ENCODE measurements around the gene LYZL2.

DNA sequence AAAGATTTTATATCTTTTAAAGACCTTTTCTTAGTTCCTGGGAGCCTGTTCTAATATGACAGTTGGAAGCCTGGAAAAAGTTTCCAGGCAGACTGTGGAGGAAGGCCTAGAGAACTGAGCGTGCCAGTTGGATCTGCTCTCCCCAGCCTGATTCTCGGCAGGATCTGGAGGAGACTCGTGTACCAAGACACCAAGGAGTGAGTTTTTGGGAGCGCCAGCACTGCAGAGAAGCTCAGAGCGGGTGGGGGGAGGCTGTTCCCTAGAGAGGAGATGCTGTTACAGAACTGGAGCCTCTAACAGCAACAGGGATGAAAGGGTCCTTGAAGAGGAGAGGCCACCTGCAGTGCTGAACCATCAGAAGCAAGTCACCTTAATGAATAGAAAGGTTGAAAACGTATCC, 52.9 kb downstream of the LYZL2 start:
- no peak for TF ChIP-seq CTCF (IDR thresholded peaks at IDR 0.05 in 4 of 5, conservative IDR thresholded peaks at IDR 0.05 in 1 of 5)
- no peak for TF ChIP-seq POLR2A (IDR thresholded peaks at IDR 0.05)
